Measurements from ENCODE around the gene LDLRAD4.
"Not testable (repeated sequence)": the region's sequence is repeated elsewhere in the genome, so short reads cannot be mapped to it uniquely, and the experiment has no call there.

LDLRAD4 gene

GRCh38 chr18:13589943-13590342, 371.4 kb downstream of the LDLRAD4 start:
- no peak for DNase-seq

- DNase-seq: no peak
Measured at GRCh38 chr18:13592246-13592645, 373.7 kb downstream of the LDLRAD4 start.

DNA sequence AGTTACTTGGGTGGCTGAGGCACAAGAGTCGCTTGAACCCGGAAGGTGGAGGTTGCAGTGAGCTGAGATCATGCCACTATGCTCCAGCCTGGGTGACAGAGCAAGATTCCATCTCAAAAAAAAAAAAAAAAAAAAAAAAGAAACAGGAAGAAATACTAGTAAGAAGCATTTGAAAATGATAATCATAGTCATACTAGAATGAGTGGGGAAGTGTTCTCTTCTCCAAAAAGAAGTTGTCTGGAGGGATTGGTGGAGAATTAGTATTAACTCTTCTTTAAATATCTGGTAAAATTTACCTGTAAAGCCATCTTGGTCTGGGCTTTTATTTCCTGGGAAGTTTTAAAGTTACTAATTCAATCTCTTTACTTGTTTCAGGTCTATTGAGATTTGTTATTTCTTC, 376.0 kb downstream of the LDLRAD4 start:
- no peak for DNase-seq

- DNase-seq: no peak
Measured at GRCh38 chr18:13597068-13597467, 378.5 kb downstream of the LDLRAD4 start.

- DNase-seq: no peak
Measured at GRCh38 chr18:13598591-13598990, 380.0 kb downstream of the LDLRAD4 start.

DNA sequence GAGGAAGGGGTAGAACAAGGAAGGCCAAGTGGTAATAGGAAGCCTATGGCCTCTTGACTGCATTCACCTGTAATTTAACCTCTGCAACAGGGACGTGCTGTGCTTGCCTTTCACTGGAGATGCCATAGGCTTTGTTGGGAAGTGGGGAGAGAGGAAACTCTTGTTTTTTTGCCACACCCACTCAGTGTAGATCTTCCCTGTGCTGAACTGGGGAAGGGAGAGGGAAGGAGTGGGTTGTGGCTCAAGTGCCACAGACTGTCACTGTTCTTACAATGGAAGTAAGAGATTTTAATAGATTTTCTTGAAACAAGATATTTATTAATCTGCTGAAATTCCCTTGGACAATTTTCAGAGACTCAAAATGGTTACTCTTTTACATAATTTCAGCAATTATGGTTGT, 380.5 kb downstream of the LDLRAD4 start:
- DNase-seq: no peak

DNA sequence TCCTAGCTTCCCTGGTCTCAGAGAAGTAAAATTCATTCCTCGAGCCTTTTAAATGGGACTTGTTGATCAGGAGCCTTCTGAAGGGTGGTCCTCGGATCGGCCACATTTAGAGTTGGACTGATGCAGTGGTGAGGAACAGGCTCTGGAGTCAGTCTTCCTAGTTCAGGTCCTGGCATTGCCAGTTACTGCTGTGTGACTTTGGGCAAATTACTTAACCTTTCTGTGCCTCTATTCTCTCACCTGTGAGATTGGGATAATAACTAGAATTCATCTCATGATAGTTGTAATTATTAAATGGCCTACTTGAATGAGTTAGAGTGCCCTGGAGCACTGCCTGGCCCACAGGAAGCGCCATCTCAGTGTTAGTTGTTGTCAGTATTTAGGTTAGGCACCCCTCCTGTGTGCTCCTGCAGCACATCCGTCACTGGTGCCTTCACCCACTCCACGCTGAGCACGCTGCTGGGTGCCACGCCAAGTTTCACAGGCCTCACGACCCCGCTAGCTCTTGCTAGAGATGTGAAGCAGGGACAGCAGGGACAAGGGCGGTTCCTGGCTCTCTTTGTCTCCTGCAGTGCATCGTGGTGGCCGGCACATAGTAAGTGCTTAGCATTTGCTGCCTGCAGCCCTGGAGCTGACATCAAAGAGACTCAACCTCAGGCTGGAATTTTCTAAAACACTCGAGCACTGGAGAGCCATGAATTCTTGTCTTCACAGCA, 384.9 kb downstream of the LDLRAD4 start:
- no peak for DNase-seq

- DNase-seq: no peak
Measured at GRCh38 chr18:13604786-13605185, 386.2 kb downstream of the LDLRAD4 start.

- DNase-seq: no peak
Measured at GRCh38 chr18:13605477-13605876, 386.9 kb downstream of the LDLRAD4 start.

- DNase-seq: no peak
Measured at GRCh38 chr18:13605901-13606300, 387.3 kb downstream of the LDLRAD4 start.

DNA sequence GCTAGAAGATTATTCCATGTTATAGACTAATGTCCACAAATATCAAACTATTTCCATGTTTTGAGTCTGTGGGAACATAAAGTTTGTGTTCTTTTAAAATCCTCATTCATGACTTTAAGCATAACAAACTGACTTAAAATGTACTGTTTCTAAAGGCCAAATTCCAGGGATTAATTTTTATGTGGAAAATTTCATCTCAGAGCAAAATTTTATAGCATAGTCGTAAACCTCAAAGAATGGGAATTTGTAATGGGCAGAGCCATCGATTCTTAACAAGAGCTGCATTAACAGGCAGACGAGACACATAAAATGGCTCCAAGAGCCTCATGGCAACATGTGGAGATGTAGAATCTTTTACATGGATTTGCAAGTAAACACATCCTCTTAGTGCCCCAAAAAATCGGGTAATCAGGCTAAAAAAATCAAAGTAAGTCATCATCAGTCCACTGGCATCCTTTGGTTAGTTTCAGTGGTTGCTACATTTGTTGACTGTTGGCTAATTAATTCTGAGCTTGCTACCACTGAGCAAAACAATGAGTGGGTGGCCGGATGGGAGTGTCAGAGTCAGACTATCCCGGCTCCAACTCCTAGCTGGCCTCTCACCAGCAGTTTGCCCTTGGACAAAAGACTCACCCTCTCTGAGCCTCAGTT, 388.2 kb downstream of the LDLRAD4 start:
- DNase-seq: no peak

GRCh38 chr18:13608024-13608562, 389.5 kb downstream of the LDLRAD4 start:
- DNase-seq: not testable (repeated sequence)

- DNase-seq: no peak
Measured at GRCh38 chr18:13608791-13609532, 390.4 kb downstream of the LDLRAD4 start.

DNA sequence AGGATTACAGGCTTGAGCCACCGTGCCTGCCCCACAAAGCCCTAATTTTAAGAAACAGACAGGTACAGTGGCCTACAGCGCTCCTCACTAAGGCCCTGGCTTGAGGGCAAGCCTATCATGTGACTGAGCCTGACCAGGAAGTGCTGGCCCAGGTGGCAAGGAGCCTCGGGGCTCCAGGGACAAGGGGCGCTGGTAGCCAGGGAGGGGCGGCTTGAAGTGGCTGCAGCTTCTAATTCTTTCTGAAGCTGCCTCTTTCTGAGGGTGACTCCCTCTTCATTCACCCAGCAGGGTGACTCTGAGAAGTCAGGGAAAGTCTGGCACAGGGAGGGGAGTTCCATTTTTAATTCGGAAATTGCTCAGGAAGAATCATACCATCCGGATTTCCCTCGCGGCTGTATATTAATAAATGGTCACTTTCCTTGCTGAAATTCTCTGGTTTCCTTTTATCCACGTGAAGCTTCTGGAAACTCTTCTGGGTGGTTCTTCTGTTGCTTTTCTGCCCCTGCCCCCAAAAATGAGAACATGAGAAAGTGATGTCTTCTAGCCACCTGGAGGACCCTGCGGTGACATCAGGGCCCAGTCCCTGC, 392.1 kb downstream of the LDLRAD4 start:
- DNase-seq: no peak

GRCh38 chr18:13611142-13611600, 392.6 kb downstream of the LDLRAD4 start:
- DNase-seq: no peak

DNA sequence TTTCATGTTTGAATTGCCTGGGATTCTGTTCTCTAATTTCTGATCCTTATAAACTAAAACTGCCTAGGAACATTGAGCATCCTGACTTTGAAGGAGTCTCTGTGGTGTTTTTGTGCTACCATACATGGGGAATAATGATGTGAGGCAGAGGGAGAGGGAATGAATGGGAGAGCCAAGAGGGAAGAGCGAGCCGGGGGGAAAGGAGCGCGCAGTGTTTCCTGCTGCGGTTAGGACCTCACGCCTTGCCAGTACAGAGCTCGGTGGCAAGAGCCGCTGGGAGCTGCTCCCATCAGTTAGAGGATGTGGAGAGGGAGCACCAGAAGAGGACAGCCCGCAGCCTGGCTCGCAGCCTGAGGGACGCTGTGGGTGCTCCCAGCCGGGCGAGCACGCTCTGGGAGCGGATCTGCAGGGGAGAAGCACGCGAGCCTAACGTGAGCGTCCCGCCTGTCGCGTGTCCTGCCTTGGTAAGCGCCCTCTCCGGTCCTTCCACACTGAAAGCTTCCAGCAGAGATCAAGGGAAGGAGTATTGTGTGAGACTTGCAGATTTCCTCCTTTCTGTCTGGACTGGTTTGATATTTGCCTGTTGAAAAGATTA, 393.1 kb downstream of the LDLRAD4 start:
- DNase-seq: no peak

DNA sequence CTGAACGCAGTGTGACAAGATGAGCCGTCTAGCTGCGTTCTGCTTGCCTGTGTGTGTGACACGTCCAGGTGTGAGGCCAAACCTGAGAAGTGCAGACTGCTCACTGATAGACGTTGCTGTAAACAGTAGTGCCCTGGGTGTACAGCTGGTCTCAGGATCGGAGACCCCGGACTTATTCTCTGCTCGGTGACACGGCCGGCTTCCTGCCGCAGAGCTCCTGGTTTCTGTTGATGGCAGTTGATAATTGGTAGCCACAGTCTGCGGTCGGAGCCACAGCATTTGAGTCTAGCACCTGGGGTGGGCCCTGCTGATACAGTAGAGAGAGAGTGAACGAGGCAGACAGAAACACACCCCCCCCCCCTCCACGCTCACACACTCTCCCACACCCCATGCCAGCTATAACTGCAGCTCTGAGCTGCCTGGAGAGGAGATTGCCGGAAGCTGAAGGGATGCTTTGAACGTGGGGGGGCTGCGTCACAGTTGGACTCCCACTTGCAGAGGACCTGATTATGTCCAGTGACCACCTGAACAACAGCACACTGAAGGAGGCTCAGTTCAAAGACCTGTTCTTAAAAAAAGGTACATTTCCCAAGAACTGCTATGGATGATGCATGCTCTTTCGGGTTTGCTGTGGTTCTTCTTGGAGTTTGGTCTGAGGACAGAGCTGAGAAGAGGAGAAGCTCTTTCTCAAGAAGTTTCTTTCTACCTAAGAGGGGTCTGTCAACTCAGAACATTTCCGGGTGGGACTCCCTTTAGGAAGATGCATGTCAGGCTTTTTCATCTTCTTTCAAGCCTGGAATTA, 393.8 kb downstream of the LDLRAD4 start:
- DNase-seq: no peak

DNA sequence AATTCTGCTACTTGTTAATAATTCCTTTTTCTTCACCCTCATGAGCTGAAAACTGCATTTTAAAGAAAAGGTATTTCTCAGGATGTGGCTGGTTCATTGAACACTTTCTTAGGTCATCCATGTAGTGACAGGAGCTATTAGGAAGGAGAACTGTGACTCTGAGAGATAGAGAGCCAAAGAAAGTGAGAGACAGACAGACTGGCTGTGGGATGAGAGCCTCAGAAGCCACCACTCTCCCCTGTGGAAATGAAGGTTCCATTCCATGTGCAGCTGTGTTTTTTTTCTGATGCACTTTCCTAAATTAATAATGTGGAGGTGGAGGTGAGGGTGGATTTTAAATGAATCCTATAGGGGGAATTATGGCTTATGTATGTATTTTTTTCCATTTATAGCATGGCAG, 394.5 kb downstream of the LDLRAD4 start:
- no peak for DNase-seq

- no peak for DNase-seq
Measured at GRCh38 chr18:13613591-13614501, 395.3 kb downstream of the LDLRAD4 start.

- no peak for DNase-seq
Measured at GRCh38 chr18:13614641-13615288, 396.2 kb downstream of the LDLRAD4 start.
